ENCODE results near the gene SPN. TPM values are rescaled to one million over a fixed set of nuclear protein-coding genes. Genes with fewer than 3 reads are reported as not detected.
A peak's percentile ranks its signal among the peaks of the same experiment; 100 is the strongest.

Gene SPN
- total and polyA plus RNA-seq, 12 donors: 0.24 to 3.1 (median 1.2) TPM

DNA sequence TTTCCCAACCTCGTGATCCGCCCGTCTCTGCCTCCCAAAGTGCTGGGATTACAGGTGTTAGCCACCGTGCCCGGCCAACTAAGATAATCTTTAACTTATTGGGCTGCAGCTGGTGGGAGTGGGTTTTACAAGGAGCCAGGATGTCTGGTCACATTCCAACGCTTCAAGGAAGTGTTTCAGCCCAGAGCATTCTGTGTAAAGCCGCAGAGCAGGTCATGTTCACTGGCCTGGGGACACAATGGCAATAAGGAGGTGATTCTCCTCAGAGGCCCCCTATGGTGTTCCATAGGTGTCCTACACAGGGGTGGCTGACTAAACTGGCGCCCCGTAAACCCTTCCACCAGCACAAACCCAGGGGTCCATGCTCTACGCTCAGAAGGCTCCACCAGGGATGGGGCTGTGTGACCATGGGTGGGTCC is 17.1 kb downstream of the SPN start:
- H3K9me3 ChIP-seq (replicated peaks in 1 of 3): no peaks in the 10 kb centered on the region
- 75 to 82% (median 80%) methylated on average over 5 to 10 of the region's 10 CpGs for WGBS, 4 donors
- H3K27me3 ChIP-seq: no peaks in the 10 kb centered on the region
- peaks cover 4 to 8% of the 10 kb centered on the region in 2 donors for H3K4me1 ChIP-seq (replicated peaks in 1 of 2)
- intact Hi-C loops (cut with DNase I): no loop called here
- H3K4me3 ChIP-seq: peak overlapping the region in 2 of 4 donors; percentile 57 to 62
- TF ChIP-seq POLR2A (IDR thresholded peaks at IDR 0.05): no peak
- TF ChIP-seq, protein P1, sequence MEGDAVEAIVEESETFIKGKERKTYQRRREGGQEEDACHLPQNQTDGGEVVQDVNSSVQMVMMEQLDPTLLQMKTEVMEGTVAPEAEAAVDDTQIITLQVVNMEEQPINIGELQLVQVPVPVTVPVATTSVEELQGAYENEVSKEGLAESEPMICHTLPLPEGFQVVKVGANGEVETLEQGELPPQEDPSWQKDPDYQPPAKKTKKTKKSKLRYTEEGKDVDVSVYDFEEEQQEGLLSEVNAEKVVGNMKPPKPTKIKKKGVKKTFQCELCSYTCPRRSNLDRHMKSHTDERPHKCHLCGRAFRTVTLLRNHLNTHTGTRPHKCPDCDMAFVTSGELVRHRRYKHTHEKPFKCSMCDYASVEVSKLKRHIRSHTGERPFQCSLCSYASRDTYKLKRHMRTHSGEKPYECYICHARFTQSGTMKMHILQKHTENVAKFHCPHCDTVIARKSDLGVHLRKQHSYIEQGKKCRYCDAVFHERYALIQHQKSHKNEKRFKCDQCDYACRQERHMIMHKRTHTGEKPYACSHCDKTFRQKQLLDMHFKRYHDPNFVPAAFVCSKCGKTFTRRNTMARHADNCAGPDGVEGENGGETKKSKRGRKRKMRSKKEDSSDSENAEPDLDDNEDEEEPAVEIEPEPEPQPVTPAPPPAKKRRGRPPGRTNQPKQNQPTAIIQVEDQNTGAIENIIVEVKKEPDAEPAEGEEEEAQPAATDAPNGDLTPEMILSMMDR (IDR thresholded peaks at IDR 0.05): no peak
- no peak for DNase-seq
- no peaks in the 10 kb centered on the region for H3K36me3 ChIP-seq (replicated peaks in 1 of 2)
- peak overlapping the region in 1 of 5 donors; percentile 32 for H3K27ac ChIP-seq

DNA sequence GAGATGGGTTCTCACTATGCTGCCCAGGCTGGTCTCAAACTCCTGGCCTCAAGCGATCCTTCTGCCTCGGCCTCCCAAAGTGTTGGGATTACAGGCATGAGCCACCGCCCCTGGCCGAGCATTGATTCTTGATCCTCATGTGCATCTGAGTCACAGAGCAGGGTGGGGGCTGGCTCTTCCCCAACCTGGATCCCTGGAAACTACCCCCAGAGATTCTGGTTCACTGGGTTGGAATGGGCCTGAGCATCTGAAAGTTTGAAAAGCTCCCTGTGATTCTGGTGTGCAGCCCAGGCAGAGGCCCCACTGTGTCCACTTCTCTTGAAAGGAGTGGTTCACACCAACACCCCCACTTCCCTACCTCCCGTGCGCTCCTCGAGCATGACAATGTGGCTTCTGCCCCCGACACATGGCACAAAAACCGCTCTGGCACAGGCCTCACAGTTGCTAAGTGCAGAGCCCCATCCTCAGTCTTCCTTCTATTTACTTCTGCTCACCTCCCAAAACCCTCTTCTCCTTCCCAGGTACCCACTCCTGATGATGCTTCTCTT is 20.6 kb downstream of the SPN start:
- Histone ChIP-seq H3K27me3 (no peaks in the 10 kb centered on the region), H3K36me3 (replicated peaks in 1 of 2) (no peaks in the 10 kb centered on the region), H3K4me3 (no peak overlapping the region), H3K4me1 (replicated peaks in 1 of 2) (peaks cover 3 to 7% of the 10 kb centered on the region in 2 donors), H3K27ac (no peak overlapping the region), H3K9me3 (replicated peaks in 1 of 3) (no peaks in the 10 kb centered on the region)
- TF ChIP-seq, protein P1 (IDR thresholded peaks at IDR 0.05): no peak
- no peak for TF ChIP-seq POLR2A (IDR thresholded peaks at IDR 0.05)
- no peak for DNase-seq
- intact Hi-C loops (cut with DNase I): no loop called here
- WGBS, 4 donors: 89 to 94% (median 92%) methylated on average over 8 to 9 of the region's 9 CpGs

DNA sequence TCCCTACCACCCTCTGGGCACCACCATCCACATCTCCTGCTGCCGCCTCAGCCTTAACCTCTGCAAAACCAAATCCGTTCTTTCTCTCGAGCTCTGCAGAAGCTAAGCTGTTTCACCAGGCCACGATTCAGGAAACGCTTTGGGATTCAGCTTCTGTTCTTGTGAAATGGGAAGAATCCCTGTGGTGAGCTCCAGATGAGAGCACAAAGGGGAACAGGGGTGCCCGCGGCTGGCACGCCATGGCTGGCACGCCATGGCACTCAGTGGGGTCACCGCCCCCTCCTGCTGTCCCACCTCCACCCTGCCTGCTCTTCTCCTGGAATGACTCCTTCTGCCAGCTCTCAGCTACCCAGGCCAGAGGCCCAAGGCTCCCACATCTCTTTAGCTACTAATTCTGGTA is 21.6 kb downstream of the SPN start:
- DNase-seq: no peak
- WGBS, 4 donors: 82 to 89% (median 86%) methylated on average over 8 to 10 of the region's 10 CpGs
- H3K27ac ChIP-seq: no peak overlapping the region
- H3K27me3 ChIP-seq: no peaks in the 10 kb centered on the region
- intact Hi-C loops (cut with DNase I): no loop called here
- peaks cover 0 to 5% of the 10 kb centered on the region in 2 donors for H3K4me1 ChIP-seq (replicated peaks in 1 of 2)
- TF ChIP-seq, protein P1 (IDR thresholded peaks at IDR 0.05): no peak
- no peak for TF ChIP-seq POLR2A (IDR thresholded peaks at IDR 0.05)
- no peaks in the 10 kb centered on the region for H3K36me3 ChIP-seq (replicated peaks in 1 of 2)
- no peaks in the 10 kb centered on the region for H3K9me3 ChIP-seq (replicated peaks in 1 of 3)
- H3K4me3 ChIP-seq: no peak overlapping the region

DNA sequence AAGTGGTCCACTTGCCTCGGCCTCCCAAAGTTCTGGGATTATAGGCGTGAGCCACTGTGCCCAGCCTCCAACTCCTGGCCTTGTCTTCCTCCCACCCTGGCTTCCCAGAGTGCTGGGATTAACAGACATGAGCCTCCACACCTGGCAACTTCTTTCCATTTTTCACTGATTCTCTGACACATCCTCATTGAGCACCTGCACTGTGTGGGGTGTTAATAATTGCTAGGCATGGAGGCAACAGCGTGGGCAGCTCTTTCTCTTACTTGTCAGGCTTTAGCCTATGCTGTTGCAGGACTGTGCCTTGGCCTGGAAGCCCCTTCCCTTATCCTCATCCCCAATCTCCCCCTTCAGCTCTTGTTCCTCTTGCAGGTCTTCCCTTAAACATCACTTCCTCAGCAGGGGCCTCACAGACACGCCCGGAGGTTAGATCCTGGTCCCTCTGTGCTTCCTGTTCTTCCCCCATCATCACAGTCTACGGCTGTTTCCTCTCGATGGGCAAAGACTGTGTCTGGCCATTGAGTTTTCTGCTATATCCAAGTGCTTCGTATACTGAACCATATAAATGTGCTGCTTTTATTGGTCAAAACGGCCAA is 23.8 kb downstream of the SPN start:
- H3K4me1 ChIP-seq (replicated peaks in 1 of 2): no peaks in the 10 kb centered on the region
- no peak for DNase-seq
- WGBS, 4 donors: 70 to 87% (median 73%) methylated on average over 7 to 9 of the region's 9 CpGs
- TF ChIP-seq, protein P1 (IDR thresholded peaks at IDR 0.05): no peak
- TF ChIP-seq POLR2A (IDR thresholded peaks at IDR 0.05): no peak
- H3K36me3 ChIP-seq (replicated peaks in 1 of 2): no peaks in the 10 kb centered on the region
- intact Hi-C loops (cut with DNase I): no loop called here
- peak overlapping the region in 2 of 5 donors; percentile 56 for H3K27ac ChIP-seq
- H3K9me3 ChIP-seq (replicated peaks in 1 of 3): no peaks in the 10 kb centered on the region
- no peak overlapping the region for H3K4me3 ChIP-seq
- H3K27me3 ChIP-seq: no peaks in the 10 kb centered on the region

Measured in adrenal gland (tissue), 12 donors.